Neural cell (in vitro differentiated cells): ENCODE measurements around the gene PLXNC1. TPM values are rescaled to one million over a fixed set of nuclear protein-coding genes. Genes with fewer than 3 reads are reported as not detected.

Experiments used
- H2AFZ ChIP-seq: fragments of 200-600, 300-800 bp; sonication (generic), shearing (Covaris generic); 2 replicates; pipeline ENCODE4 v1.6.0; 2014; ENCODE audit warnings: low read depth, mild to moderate bottlenecking, antibody characterized with exemption, low read length, moderate library complexity
- H3F3A ChIP-seq: fragments of 200-600 bp; shearing (Covaris generic); 2 replicates; pipeline ENCODE4 v1.6.1; 2016; ENCODE audit warnings: mild to moderate bottlenecking, moderate library complexity, mixed read lengths, antibody characterized with exemption, low read length; ENCODE audit not compliant: insufficient read depth, poor library complexity, severe bottlenecking
- H3K27ac ChIP-seq: fragments of 200-600, 300-800 bp; sonication (generic), shearing (Covaris generic); 2 replicates; pipeline ENCODE4 v1.5.1; 2014; ENCODE audit warnings: mild to moderate bottlenecking, low read length, moderate library complexity
- H3K27me3 ChIP-seq: fragments of 300-800, 200-600 bp; sonication (generic), shearing (Covaris generic); 2 replicates; pipeline ENCODE4 v1.6.0; 2014; ENCODE audit warnings: mild to moderate bottlenecking, low read depth, low read length, moderate library complexity; ENCODE audit not compliant: insufficient read depth
- H3K36me3 ChIP-seq: fragments of 300-800, 200-600 bp; sonication (generic), shearing (Covaris generic); 2 replicates; pipeline ENCODE4 v1.5.1; 2014; ENCODE audit warnings: mild to moderate bottlenecking, antibody characterized with exemption, low read length, moderate library complexity; ENCODE audit not compliant: insufficient read depth
- H3K4me2 ChIP-seq: fragments of 300-800, 200-600 bp; sonication (generic), shearing (Covaris generic); 2 replicates; pipeline ENCODE4 v1.6.0; 2014; ENCODE audit warnings: mild to moderate bottlenecking, low read length
- H3K4me3 ChIP-seq: fragments of 300-800, 200-600 bp; sonication (generic), shearing (Covaris generic); 2 replicates; pipeline ENCODE4 v1.5.1; 2014; ENCODE audit warnings: mild to moderate bottlenecking, low read length, moderate library complexity
- H3K79me2 ChIP-seq: fragments of 200-600 bp; shearing (Covaris generic); replicated peaks from 2 replicates; pipeline ENCODE4 v1.6.0; 2014; ENCODE audit warnings: mild to moderate bottlenecking, low read length, moderate library complexity; ENCODE audit not compliant: insufficient read depth
- H3K9ac ChIP-seq: fragments of 300-800, 200-600 bp; sonication (generic), shearing (Covaris generic); 2 replicates; pipeline ENCODE4 v1.6.1; 2016; ENCODE audit warnings: mild to moderate bottlenecking, low read length, mixed read lengths
- H3K9me2 ChIP-seq: fragments of 200-600 bp; shearing (Covaris generic); 2 replicates; pipeline ENCODE4 v1.6.1; 2016; ENCODE audit warnings: mild to moderate bottlenecking, low read length, mixed read lengths; ENCODE audit not compliant: insufficient read depth
- H3K9me3 ChIP-seq: fragments of 200-600, 300-800 bp; sonication (generic), shearing (Covaris generic); 2 replicates; pipeline ENCODE4 v1.6.1; 2016; ENCODE audit warnings: mild to moderate bottlenecking, mixed run types, low read length, moderate library complexity, mixed read lengths
- H4K20me1 ChIP-seq: fragments of 200-600 bp; shearing (Covaris generic); 2 replicates; pipeline ENCODE4 v1.6.1; 2016; ENCODE audit warnings: mild to moderate bottlenecking, mixed run types; ENCODE audit not compliant: insufficient read depth
- CTCF ChIP-seq: fragments of 450-650 bp; IDR thresholded peaks from 2 replicates; pipeline ENCODE4 v1.5.1; 2014; ENCODE audit warnings: antibody characterized with exemption, mild to moderate bottlenecking, moderate library complexity; ENCODE audit not compliant: poor library complexity, severe bottlenecking
- EP300 ChIP-seq: fragments of 450-650 bp; conservative IDR thresholded peaks from 2 replicates; pipeline ENCODE4 v1.6.1; 2014; ENCODE audit warnings: antibody characterized with exemption, mild to moderate bottlenecking, moderate library complexity; ENCODE audit not compliant: poor library complexity, severe bottlenecking
- EZH2 ChIP-seq: fragments of 200-600, 300-800 bp; shearing (Covaris generic), sonication (generic); IDR thresholded peaks from 2 replicates; pipeline ENCODE4 v1.6.1; 2014; ENCODE audit warnings: antibody characterized with exemption, low read length, borderline replicate concordance, mild to moderate bottlenecking; ENCODE audit not compliant: insufficient read depth, poor library complexity, severe bottlenecking
- MXI1 ChIP-seq: fragments of 450-650 bp; conservative IDR thresholded peaks from 2 replicates; pipeline ENCODE4 v1.6.1; 2014; ENCODE audit warnings: antibody characterized with exemption, mild to moderate bottlenecking; ENCODE audit not compliant: poor library complexity, severe bottlenecking
- POLR2AphosphoS5 ChIP-seq: IDR thresholded peaks from 2 replicates; pipeline ENCODE4 v1.6.1; 2012
- RAD21 ChIP-seq: fragments of 450-650 bp; conservative IDR thresholded peaks from 2 replicates; pipeline ENCODE4 v1.6.1; 2014; ENCODE audit warnings: antibody characterized with exemption, mild to moderate bottlenecking, moderate library complexity
- REST ChIP-seq: IDR thresholded peaks from 2 replicates; pipeline ENCODE4 v1.6.1; 2012; ENCODE audit warnings: borderline replicate concordance
- SMC3 ChIP-seq: fragments of 450-650 bp; conservative IDR thresholded peaks from 2 replicates; pipeline ENCODE4 v1.6.1; 2014; ENCODE audit warnings: antibody characterized with exemption, mild to moderate bottlenecking, moderate library complexity; ENCODE audit not compliant: poor library complexity
- TAF1 ChIP-seq: IDR thresholded peaks from 2 replicates; pipeline ENCODE4 v1.6.1; 2012; ENCODE audit warnings: low read depth
- polyA plus RNA-seq: library from polyadenylated mRNA; depleted of rRNA; stranded (reverse); fragments of >200 nt; gene quantifications from 2 replicates; pipeline ENCODE4 v1.2.3, GENCODE V29; 2014

The PLXNC1 gene
- polyA plus RNA-seq, 1 donor from 2014 or later = 76.3 TPM

DNA sequence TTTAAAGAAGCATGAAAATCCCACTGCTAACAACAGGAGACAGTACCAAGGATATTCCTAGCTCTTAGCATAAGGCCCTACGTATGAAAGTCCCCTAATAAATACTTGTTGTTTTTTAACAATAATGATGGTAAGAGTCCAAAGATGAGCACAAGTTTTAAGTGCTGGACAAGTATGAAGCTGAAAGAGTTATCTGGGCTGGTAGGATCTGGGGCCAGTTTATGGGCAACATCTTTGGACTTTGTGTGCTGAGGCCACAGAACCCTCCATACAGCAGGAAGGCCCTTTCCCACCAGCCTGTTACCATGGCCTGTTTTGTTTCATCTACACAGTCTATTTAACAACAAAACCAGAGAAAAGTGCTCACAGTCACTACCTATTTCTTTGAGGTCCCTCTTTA is 12.5 kb upstream of the PLXNC1 start:
- Histone ChIP-seq H3K79me2 (no peaks in the 10 kb centered on the region), H3K9me3 (no peaks in the 10 kb centered on the region), H3K9ac (no peak overlapping the region), H3K27ac (no peak overlapping the region), H2AFZ (no peak overlapping the region), H3K4me3 (no peak overlapping the region), H3F3A (no peaks in the 10 kb centered on the region), H3K9me2 (no peaks in the 10 kb centered on the region), H3K27me3 (no peaks in the 10 kb centered on the region), H4K20me1 (no peaks in the 10 kb centered on the region), H3K4me2 (no peak overlapping the region), H3K36me3 (no peaks in the 10 kb centered on the region)
- TF ChIP-seq RAD21 (no peak), CTCF (no peak), TAF1 (no peak), EZH2 (no peak), SMC3 (no peak), EP300 (no peak), REST (no peak), POLR2AphosphoS5 (no peak), MXI1 (no peak)

GRCh38 chr12:94139816-94140215 is 8.6 kb upstream of the PLXNC1 start:
- Histone ChIP-seq H2AFZ (no peak overlapping the region), H3K36me3 (no peaks in the 10 kb centered on the region), H3K27ac (no peak overlapping the region), H3K4me2 (no peak overlapping the region), H3K9me3 (no peaks in the 10 kb centered on the region), H3K79me2 (no peaks in the 10 kb centered on the region), H3K9me2 (no peaks in the 10 kb centered on the region), H3F3A (no peaks in the 10 kb centered on the region), H3K4me3 (no peak overlapping the region), H3K9ac (no peak overlapping the region), H3K27me3 (no peaks in the 10 kb centered on the region), H4K20me1 (no peaks in the 10 kb centered on the region)
- TF ChIP-seq REST = no peak
- TF ChIP-seq POLR2AphosphoS5 = no peak
- no peak for TF ChIP-seq EP300
- TF ChIP-seq SMC3 = no peak
- TF ChIP-seq MXI1 = no peak
- no peak for TF ChIP-seq EZH2
- no peak for TF ChIP-seq CTCF
- TF ChIP-seq TAF1 = no peak
- no peak for TF ChIP-seq RAD21
